Gastrocnemius medialis (tissue), 4 donors: ENCODE data around the gene PERM1. TPM values are rescaled to one million over a fixed set of nuclear protein-coding genes. Genes with fewer than 3 reads are reported as not detected.

ENCODE experiments used
- ATAC-seq, 2 donors: fragments of 150-250 bp; one replicate each; pipeline ENCODE4 v1.9.1; 2016
- DNase-seq, 2 donors: peaks; one replicate each; pipeline ENCODE4 v3.0.0-alpha.2; 2019
- H3K27ac ChIP-seq, 4 donors: fragments of 200-600 bp; sonication (generic); 1 replicate in 1 of 4; 2 replicates in 3 of 4; pipeline ENCODE4 v1.5.1; 2016 to 2018; ENCODE audit warnings: mild to moderate bottlenecking in 2 of 4, moderate library complexity in 1 of 4
- H3K27me3 ChIP-seq, 3 donors: fragments of 200-600 bp; sonication (generic) in 2 of 3; 1 replicate in 1 of 3; 2 replicates in 2 of 3; pipeline versions ENCODE4 v1.5.1 to v1.6.0; 2016 to 2019; ENCODE audit warnings: mild to moderate bottlenecking in 1 of 3, moderate library complexity in 1 of 3
- H3K36me3 ChIP-seq, 2 donors: fragments of 200-600 bp; sonication (generic) in 1 of 2; one replicate each; pipeline ENCODE4 v1.5.1; 2017 to 2018
- H3K4me1 ChIP-seq, 2 donors: fragments of 200-600 bp; sonication (generic) in 1 of 2; one replicate each; pipeline ENCODE4 v1.5.1; 2016 to 2017; ENCODE audit warnings: mild to moderate bottlenecking in 2 of 2
- H3K4me3 ChIP-seq, 4 donors: fragments of 200-600 bp; sonication (generic) in 3 of 4; 1 replicate in 1 of 4; 2 replicates in 3 of 4; pipeline ENCODE4 v1.5.1; 2016 to 2019; ENCODE audit warnings: mild to moderate bottlenecking in 2 of 4
- H3K9me3 ChIP-seq, 3 donors: fragments of 200-600 bp; sonication (generic) in 2 of 3; 1 replicate in 1 of 3; 2 replicates in 2 of 3; pipeline ENCODE4 v1.5.1; 2016 to 2019
- POLR2A ChIP-seq, 2 donors: fragments of 450-650 bp; IDR thresholded peaks; one replicate each; pipeline ENCODE4 v1.6.1; 2017; ENCODE audit warnings: antibody characterized with exemption in 2 of 2, mild to moderate bottlenecking in 2 of 2, moderate library complexity in 2 of 2
- in situ Hi-C, 4 donors: fragments of 200-750 bp; cut with MboI; loops; one replicate each; pipeline versions ENCODE4 v1.15.0 to v1.8.0; 2017; ENCODE audit warnings: low sequenced_read_pairs in 4 of 4
- intact Hi-C: fragments of 100-400 bp; cut with DNase I; formaldehyde crosslinking; loops from one replicate; pipeline ENCODE4 v1.15.1; 2023; ENCODE audit warnings: low total_unique reads
- total RNA-seq, 4 donors: library from RNA; depleted of rRNA; stranded (reverse); fragments of >200 nt; gene quantifications; one replicate each; pipeline versions ENCODE4 v1.1.0 to v1.2.3, GENCODE V29; 2016
- TF ChIP-seq, protein P1 (sequence below), 5 experiments: fragments of 450-650 bp in 3 of 5; fragments of 200-600 bp in 2 of 5; sonication (generic) in 2 of 5; IDR thresholded peaks in 4 of 5; conservative IDR thresholded peaks in 1 of 5; 1 replicate in 4 of 5; 2 replicates in 1 of 5; pipeline ENCODE4 v1.5.1; 2016 to 2019; ENCODE audit warnings: antibody characterized with exemption in 5 of 5, mild to moderate bottlenecking in 3 of 5, moderate library complexity in 3 of 5

The PERM1 gene
- total RNA-seq, 4 donors from 2014 or later, result 38.9 to 218 (median 98.8) TPM

DNA sequence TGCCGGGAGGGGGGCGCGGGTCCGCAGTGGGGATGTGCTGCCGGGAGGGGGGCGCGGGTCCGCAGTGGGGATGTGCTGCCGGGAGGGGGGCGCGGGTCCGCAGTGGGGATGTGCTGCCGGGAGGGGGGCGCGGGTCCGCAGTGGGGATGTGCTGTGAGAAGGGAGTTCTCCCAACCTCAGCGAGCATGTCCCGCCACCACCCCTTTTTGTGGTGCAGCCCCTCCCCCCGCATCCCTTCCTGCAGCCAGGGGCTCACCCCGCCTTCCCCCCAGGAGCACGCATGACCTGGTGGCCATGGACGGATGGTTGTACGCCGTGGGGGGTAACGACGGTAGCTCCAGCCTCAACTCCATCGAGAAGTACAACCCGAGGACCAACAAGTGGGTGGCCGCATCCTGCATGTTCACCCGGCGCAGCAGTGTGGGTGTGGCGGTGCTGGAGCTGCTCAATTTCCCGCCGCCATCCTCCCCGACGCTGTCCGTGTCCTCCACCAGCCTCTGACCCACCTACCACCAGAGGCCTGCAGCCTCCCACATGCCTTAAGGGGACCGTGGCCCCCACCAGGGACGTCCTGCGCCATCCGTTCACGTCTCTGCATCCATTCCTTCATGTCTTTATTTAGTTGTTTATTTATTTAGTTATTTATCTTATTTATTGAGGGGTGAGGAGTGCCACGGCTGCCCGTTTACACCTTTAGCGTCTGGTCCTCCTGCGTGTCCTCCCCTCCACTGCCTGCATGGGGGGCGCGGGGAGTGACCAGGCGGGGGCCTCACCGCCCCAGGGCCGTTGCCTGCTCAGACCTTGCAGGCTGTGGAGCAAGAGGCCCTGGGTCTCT is 17.0 kb downstream of the PERM1 start:
- Histone ChIP-seq H3K4me1 (peaks cover 5 to 11% of the 10 kb centered on the region in 2 donors), H3K27ac (no peak overlapping the region), H3K27me3 (peaks cover 2 to 24% (median 11%) of the 10 kb centered on the region in 3 donors), H3K4me3 (no peak overlapping the region), H3K9me3 (no peaks in the 10 kb centered on the region), H3K36me3 (peaks cover 0 to 2% of the 10 kb centered on the region in 2 donors)
- no peak for TF ChIP-seq POLR2A (IDR thresholded peaks at IDR 0.05)
- TF ChIP-seq, protein P1, sequence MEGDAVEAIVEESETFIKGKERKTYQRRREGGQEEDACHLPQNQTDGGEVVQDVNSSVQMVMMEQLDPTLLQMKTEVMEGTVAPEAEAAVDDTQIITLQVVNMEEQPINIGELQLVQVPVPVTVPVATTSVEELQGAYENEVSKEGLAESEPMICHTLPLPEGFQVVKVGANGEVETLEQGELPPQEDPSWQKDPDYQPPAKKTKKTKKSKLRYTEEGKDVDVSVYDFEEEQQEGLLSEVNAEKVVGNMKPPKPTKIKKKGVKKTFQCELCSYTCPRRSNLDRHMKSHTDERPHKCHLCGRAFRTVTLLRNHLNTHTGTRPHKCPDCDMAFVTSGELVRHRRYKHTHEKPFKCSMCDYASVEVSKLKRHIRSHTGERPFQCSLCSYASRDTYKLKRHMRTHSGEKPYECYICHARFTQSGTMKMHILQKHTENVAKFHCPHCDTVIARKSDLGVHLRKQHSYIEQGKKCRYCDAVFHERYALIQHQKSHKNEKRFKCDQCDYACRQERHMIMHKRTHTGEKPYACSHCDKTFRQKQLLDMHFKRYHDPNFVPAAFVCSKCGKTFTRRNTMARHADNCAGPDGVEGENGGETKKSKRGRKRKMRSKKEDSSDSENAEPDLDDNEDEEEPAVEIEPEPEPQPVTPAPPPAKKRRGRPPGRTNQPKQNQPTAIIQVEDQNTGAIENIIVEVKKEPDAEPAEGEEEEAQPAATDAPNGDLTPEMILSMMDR (IDR thresholded peaks at IDR 0.05 in 4 of 5, conservative IDR thresholded peaks at IDR 0.05 in 1 of 5), result no peak
- ATAC-seq (no peak), DNase-seq (no peak)
- in situ Hi-C loops (no loop called here), intact Hi-C loops (loop anchor here (5.0 kb wide), 1 partner anchor 58 kb away; no protein-coding TSS in a partner anchor)

DNA sequence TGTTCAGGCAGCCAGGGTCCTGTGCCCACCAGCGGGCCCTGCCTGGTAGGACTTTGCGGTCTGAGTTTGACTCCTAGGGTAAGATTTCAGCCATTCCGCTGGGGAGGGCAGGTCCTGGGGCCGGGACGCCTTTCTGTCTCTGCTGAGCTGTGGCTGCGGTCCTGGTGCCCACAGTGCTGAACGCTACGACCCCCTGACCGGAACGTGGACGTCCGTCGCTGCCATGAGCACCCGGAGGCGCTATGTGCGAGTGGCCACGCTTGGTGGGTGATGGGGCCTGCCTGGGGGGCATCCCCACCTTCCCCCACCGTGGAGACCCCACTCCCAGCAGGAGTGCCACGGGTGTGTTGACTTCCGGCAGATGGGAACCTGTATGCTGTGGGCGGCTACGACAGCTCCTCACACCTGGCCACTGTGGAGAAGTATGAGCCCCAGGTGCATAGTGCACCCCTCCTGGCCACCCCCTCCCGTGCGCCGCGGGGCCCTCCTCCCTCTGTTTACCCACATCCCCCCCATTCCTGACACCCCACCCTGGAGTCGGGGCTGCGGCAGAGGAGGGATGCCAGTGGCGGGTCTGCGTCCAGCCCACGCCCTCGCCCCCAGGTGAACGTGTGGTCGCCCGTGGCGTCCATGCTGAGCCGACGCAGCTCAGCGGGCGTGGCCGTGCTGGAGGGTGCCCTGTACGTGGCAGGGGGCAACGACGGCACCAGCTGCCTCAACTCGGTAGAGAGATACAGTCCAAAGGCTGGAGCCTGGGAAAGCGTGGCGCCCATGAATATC is 18.0 kb downstream of the PERM1 start:
- intact Hi-C loops (loop anchor here (5.0 kb wide), 1 partner anchor 57 kb away; no protein-coding TSS in a partner anchor), in situ Hi-C loops (no loop called here)
- no peak for ATAC-seq
- no peaks in the 10 kb centered on the region for H3K9me3 ChIP-seq
- H3K27me3 ChIP-seq, result peaks cover 2 to 22% (median 8%) of the 10 kb centered on the region in 3 donors
- H3K36me3 ChIP-seq, result peaks cover 0 to 2% of the 10 kb centered on the region in 2 donors
- no peak overlapping the region for H3K27ac ChIP-seq
- peaks cover 5 to 16% of the 10 kb centered on the region in 2 donors for H3K4me1 ChIP-seq
- TF ChIP-seq, protein P1 (IDR thresholded peaks at IDR 0.05 in 4 of 5, conservative IDR thresholded peaks at IDR 0.05 in 1 of 5), result no peak
- TF ChIP-seq POLR2A (IDR thresholded peaks at IDR 0.05), result no peak
- DNase-seq, result peak in 1 of 2 donors; percentile 15
- no peak overlapping the region for H3K4me3 ChIP-seq

DNA sequence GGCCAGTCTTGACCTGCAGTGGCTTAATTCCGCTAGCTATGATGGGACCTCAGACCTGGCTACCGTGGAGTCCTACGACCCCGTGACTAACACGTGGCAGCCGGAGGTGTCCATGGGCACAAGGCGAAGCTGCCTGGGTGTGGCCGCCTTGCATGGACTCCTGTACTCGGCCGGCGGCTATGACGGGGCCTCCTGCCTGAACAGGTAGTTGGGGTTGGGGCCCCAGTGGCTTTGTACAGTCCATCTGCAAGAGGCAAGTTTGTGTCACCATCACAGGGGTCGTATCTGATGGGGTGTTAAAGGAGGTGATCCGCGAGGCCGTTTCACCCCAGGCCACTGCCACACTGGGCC is 18.6 kb downstream of the PERM1 start:
- intact Hi-C loops (loop anchor here (5.0 kb wide), 1 partner anchor 56 kb away; no protein-coding TSS in a partner anchor), in situ Hi-C loops (no loop called here)
- DNase-seq, result no peak
- no peak overlapping the region for H3K27ac ChIP-seq
- no peak for TF ChIP-seq POLR2A (IDR thresholded peaks at IDR 0.05)
- TF ChIP-seq, protein P1 (IDR thresholded peaks at IDR 0.05 in 4 of 5, conservative IDR thresholded peaks at IDR 0.05 in 1 of 5), result no peak
- H3K4me3 ChIP-seq, result no peak overlapping the region
- H3K9me3 ChIP-seq, result no peaks in the 10 kb centered on the region
- H3K4me1 ChIP-seq, result peaks cover 8 to 20% of the 10 kb centered on the region in 2 donors
- H3K27me3 ChIP-seq, result peaks cover 2 to 22% (median 3%) of the 10 kb centered on the region in 3 donors
- ATAC-seq, result no peak
- H3K36me3 ChIP-seq, result peaks cover 0 to 2% of the 10 kb centered on the region in 2 donors

DNA sequence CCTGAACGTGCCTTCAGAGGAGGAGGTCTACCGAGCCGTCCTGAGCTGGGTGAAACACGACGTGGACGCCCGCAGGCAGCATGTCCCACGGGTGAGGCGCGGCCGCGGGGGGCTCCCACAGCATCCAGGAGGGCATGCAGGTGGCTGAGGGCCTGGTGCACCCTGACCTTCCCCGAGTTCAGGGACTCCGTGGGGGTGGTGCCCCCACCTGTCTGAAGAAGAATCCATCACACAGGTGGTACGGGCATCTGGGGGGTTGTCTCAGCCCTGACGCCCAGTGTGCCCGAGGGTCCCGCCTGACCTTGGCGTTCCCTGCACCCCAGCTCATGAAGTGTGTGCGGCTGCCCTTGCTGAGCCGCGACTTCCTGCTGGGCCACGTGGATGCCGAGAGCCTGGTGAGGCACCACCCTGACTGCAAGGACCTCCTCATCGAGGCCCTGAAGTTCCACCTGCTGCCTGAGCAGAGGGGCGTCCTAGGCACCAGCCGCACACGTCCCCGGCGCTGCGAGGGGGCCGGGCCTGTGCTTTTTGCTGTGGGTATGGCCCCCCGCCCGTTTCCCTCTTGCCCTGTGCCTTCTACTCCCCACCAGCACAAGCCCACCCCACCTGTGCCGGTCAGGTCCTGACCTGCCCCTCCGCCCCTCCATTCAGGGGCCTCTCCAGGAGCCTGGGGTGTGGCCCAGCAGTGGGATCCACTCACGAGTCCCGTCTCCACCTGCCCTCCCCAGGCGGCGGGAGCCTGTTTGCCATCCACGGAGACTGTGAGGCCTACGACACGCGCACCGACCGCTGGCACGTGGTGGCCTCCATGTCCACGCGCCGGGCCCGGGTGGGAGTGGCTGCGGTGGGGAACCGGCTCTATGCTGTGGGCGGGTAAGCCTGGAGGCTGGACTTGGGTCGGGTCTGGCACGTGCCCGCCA is 19.3 kb downstream of the PERM1 start:
- Histone ChIP-seq H3K4me1 (peaks cover 14 to 26% of the 10 kb centered on the region in 2 donors), H3K36me3 (peaks cover 0 to 2% of the 10 kb centered on the region in 2 donors), H3K4me3 (no peak overlapping the region), H3K27ac (no peak overlapping the region), H3K9me3 (no peaks in the 10 kb centered on the region), H3K27me3 (peaks cover 0 to 17% (median 0%) of the 10 kb centered on the region in 3 donors)
- intact Hi-C loops (loop anchor here (5.0 kb wide), 1 partner anchor 55 kb away; no protein-coding TSS in a partner anchor), in situ Hi-C loops (no loop called here)
- no peak for ATAC-seq
- no peak for TF ChIP-seq POLR2A (IDR thresholded peaks at IDR 0.05)
- TF ChIP-seq, protein P1 (IDR thresholded peaks at IDR 0.05 in 4 of 5, conservative IDR thresholded peaks at IDR 0.05 in 1 of 5), result no peak
- DNase-seq, result peak in 1 of 2 donors; percentile 14
